HepG2 (cell line): ENCODE results near the gene SERAC1. TPM values are rescaled to one million over a fixed set of nuclear protein-coding genes. Genes with fewer than 3 reads are reported as not detected.

Source experiments
- ETV5 ChIP-seq: IDR thresholded peaks from 2 replicates; pipeline ENCODE4 v1.6.1; 2018; ENCODE audit warnings: missing biosample characterization, missing genetic modification reagents, inconsistent platforms, borderline replicate concordance
- KDM1A ChIP-seq: IDR thresholded peaks from 2 replicates; pipeline ENCODE4 v1.6.1; 2016; ENCODE audit warnings: missing compliant biosample characterization
- NONO ChIP-seq, 2 experiments: fragments of 450-650 bp in 1 of 2; sonication (generic) in 1 of 2; formaldehyde crosslinking in 1 of 2; IDR thresholded peaks in 1 of 2; conservative IDR thresholded peaks in 1 of 2; 2 replicates each; pipeline versions ENCODE4 v1.6.1 to v1.8.0; 2017 to 2022; ENCODE audit warnings: mild to moderate bottlenecking in 1 of 2, missing genetic modification reagents in 1 of 2, moderate library complexity in 1 of 2
- NR2F6 ChIP-seq, 2 experiments: IDR thresholded peaks; 2 replicates each; pipeline ENCODE4 v1.6.1; 2016; ENCODE audit warnings: antibody characterized with exemption in 1 of 2, mild to moderate bottlenecking in 1 of 2
- NR3C1 ChIP-seq: sonication (generic); formaldehyde crosslinking; IDR thresholded peaks from 2 replicates; pipeline ENCODE4 v1.4.0; 2020; ENCODE audit warnings: missing genetic modification reagents
- REPIN1 ChIP-seq: sonication (generic); formaldehyde crosslinking; IDR thresholded peaks from 2 replicates; pipeline ENCODE4 v1.8.0; 2022; ENCODE audit warnings: missing genetic modification reagents, low read depth, mild to moderate bottlenecking, borderline replicate concordance
- SIX1 ChIP-seq: sonication (generic); formaldehyde crosslinking; IDR thresholded peaks from 2 replicates; pipeline ENCODE4 v1.4.0; 2020; ENCODE audit warnings: missing genetic modification reagents, borderline replicate concordance
- ZNF501 ChIP-seq: sonication (generic); formaldehyde crosslinking; IDR thresholded peaks from 2 replicates; pipeline ENCODE4 v1.5.1; 2020; ENCODE audit warnings: mild to moderate bottlenecking, moderate library complexity, missing genetic modification reagents
- ZNF567 ChIP-seq: sonication (generic); formaldehyde crosslinking; IDR thresholded peaks from 2 replicates; pipeline ENCODE4 v1.8.1; 2023; ENCODE audit warnings: mild to moderate bottlenecking, missing genetic modification reagents, borderline replicate concordance
- ZNF775 ChIP-seq: sonication (generic); formaldehyde crosslinking; IDR thresholded peaks from 2 replicates; pipeline ENCODE4 v1.4.0; 2020; ENCODE audit warnings: missing genetic modification reagents, mild to moderate bottlenecking, moderate library complexity, borderline replicate concordance
- polyA plus RNA-seq, 8 experiments: library from polyadenylated mRNA; depleted of rRNA in 3 of 8; stranded (reverse) in 7 of 8; unstranded in 1 of 8; fragments of >200 nt; fragmentation: Illumina TruSeq in 4 of 8; extraction: Trizol in 4 of 8; gene quantifications; 2 replicates each; pipeline versions ENCODE4 v1.2.1 to v1.2.3, GENCODE V29; 2011 to 2016; ENCODE audit warnings: low read depth in 4 of 8, missing spikeins in 1 of 8, mixed read lengths in 1 of 8; ENCODE audit not compliant: insufficient read depth in 1 of 8
- total RNA-seq, 5 experiments: library from RNA; depleted of rRNA; stranded (reverse); fragments of >200 nt; fragmentation: Illumina TruSeq; extraction: Trizol; gene quantifications; 2 replicates each; pipeline ENCODE4 v1.2.3, GENCODE V29; 2016; ENCODE audit warnings: low read depth in 1 of 5
- TF ChIP-seq, protein P1 (sequence below): sonication (generic); formaldehyde crosslinking; IDR thresholded peaks from 2 replicates; pipeline ENCODE4 v1.4.0; 2020; ENCODE audit warnings: missing genetic modification reagents
- TF ChIP-seq, protein P2 (sequence below): sonication (generic); formaldehyde crosslinking; IDR thresholded peaks from 2 replicates; pipeline ENCODE4 v1.5.1; 2020; ENCODE audit warnings: mild to moderate bottlenecking, missing genetic modification reagents
- TF ChIP-seq, protein P3 (sequence below): sonication (generic); formaldehyde crosslinking; IDR thresholded peaks from 2 replicates; pipeline ENCODE4 v1.5.0; 2020; ENCODE audit warnings: missing genetic modification reagents
- TF ChIP-seq, protein P4 (sequence below): sonication (generic); formaldehyde crosslinking; IDR thresholded peaks from 2 replicates; pipeline ENCODE4 v1.4.0; 2020; ENCODE audit warnings: missing genetic modification reagents

The SERAC1 gene
- total and polyA plus RNA-seq, 2 of the 13 experiments (the other 11 are each of a cell fraction or from before 2014, with no cell fraction given) = 4.5 to 8.1 TPM

- 0 out of 2 replicates have a peak, but pooled peaks have one; percentile 30 for TF ChIP-seq REPIN1 (CRISPR knock-in tag)
- no peak for TF ChIP-seq ZNF567 (CRISPR knock-in tag)
- 0 out of 2 replicates have a peak, but pooled peaks have one; percentile 15 for TF ChIP-seq ETV5 (CRISPR knock-in tag)
- TF ChIP-seq, protein P1, sequence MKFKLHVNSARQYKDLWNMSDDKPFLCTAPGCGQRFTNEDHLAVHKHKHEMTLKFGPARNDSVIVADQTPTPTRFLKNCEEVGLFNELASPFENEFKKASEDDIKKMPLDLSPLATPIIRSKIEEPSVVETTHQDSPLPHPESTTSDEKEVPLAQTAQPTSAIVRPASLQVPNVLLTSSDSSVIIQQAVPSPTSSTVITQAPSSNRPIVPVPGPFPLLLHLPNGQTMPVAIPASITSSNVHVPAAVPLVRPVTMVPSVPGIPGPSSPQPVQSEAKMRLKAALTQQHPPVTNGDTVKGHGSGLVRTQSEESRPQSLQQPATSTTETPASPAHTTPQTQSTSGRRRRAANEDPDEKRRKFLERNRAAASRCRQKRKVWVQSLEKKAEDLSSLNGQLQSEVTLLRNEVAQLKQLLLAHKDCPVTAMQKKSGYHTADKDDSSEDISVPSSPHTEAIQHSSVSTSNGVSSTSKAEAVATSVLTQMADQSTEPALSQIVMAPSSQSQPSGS (CRISPR knock-in tag) = peak; percentile 46; the same call in 1 of the 2 replicates
- no peak for TF ChIP-seq ZNF775 (CRISPR knock-in tag)
- peak; percentile 53; the same call in 1 of the 2 replicates for TF ChIP-seq ZNF501 (CRISPR knock-in tag)
- TF ChIP-seq, protein P2, sequence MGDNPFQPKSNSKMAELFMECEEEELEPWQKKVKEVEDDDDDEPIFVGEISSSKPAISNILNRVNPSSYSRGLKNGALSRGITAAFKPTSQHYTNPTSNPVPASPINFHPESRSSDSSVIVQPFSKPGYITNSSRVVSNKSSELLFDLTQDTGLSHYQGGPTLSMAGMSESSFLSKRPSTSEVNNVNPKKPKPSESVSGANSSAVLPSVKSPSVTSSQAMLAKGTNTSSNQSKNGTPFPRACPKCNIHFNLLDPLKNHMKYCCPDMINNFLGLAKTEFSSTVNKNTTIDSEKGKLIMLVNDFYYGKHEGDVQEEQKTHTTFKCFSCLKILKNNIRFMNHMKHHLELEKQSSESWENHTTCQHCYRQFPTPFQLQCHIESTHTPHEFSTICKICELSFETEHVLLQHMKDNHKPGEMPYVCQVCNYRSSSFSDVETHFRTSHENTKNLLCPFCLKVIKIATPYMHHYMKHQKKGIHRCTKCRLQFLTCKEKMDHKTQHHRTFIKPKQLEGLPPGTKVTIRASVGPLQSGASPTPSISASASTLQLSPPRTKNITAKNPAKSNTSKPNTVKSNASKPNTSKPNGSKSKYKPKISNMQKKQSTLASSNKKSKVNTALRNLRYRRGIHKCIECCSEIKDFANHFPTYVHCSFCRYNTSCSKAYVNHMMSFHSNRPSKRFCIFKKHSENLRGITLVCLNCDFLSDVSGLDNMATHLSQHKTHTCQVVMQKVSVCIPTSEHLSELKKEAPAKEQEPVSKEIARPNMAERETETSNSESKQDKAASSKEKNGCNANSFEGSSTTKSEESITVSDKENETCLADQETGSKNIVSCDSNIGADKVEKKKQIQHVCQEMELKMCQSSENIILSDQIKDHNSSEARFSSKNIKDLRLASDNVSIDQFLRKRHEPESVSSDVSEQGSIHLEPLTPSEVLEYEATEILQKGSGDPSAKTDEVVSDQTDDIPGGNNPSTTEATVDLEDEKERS (CRISPR knock-in tag) = 0 out of 2 replicates have a peak, but pooled peaks have one; percentile 33
- TF ChIP-seq NR2F6 (IDR thresholded peaks at IDR 0.05) = 0 out of 2 replicates have a peak, but pooled peaks have one; percentile 35
- TF ChIP-seq NR2F6 (CRISPR knock-in tag; IDR thresholded peaks at IDR 0.05) = peak; percentile 33; the same call in 1 of the 2 replicates
- TF ChIP-seq NR3C1 (CRISPR knock-in tag) = no peak
- TF ChIP-seq, protein P3, sequence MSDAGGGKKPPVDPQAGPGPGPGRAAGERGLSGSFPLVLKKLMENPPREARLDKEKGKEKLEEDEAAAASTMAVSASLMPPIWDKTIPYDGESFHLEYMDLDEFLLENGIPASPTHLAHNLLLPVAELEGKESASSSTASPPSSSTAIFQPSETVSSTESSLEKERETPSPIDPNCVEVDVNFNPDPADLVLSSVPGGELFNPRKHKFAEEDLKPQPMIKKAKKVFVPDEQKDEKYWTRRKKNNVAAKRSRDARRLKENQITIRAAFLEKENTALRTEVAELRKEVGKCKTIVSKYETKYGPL (CRISPR knock-in tag) = no peak
- TF ChIP-seq, protein P4, sequence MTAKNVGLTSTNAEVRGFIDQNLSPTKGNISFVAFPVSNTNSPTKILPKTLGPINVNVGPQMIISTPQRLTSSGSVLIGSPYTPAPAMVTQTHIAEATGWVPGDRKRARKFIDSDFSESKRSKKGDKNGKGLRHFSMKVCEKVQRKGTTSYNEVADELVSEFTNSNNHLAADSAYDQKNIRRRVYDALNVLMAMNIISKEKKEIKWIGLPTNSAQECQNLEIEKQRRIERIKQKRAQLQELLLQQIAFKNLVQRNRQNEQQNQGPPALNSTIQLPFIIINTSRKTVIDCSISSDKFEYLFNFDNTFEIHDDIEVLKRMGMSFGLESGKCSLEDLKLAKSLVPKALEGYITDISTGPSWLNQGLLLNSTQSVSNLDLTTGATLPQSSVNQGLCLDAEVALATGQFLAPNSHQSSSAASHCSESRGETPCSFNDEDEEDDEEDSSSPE (CRISPR knock-in tag) = 0 out of 2 replicates have a peak, but pooled peaks have one; percentile 24
- TF ChIP-seq NONO (IDR thresholded peaks at IDR 0.05) = no peak
- 0 out of 2 replicates have a peak, but pooled peaks have one; percentile 36 for TF ChIP-seq NONO (CRISPR knock-in tag; conservative IDR thresholded peaks at IDR 0.05)
- TF ChIP-seq SIX1 = no peak
- TF ChIP-seq KDM1A (CRISPR knock-in tag) = 0 out of 2 replicates have a peak, but pooled peaks have one; percentile 28
Measured at GRCh38 chr6:158213925-158214674, 46.0 kb upstream of the SERAC1 start (continued).
